Activated CD4-positive, alpha-beta memory T cell treated with anti-CD3 and anti-CD28 coated beads for 36 hours (primary cell): ENCODE measurements around the gene PDE4D. TPM values are rescaled to one million over a fixed set of nuclear protein-coding genes. Genes with fewer than 3 reads are reported as not detected.
"Not testable (repeated sequence)": the region's sequence is repeated elsewhere in the genome, so short reads cannot be mapped to it uniquely, and the experiment has no call there.

Experiments used
- CTCF ChIA-PET: fragments of 350-600 bp; sonication (Branson Sonifier 250); formaldehyde crosslinking; loops from one replicate; lab custom pipeline; 2021; ENCODE audit warnings: antibody characterized with exemption, inconsistent platforms; lab: Charles Lee
- POLR2A ChIA-PET: fragments of 350-600 bp; sonication (Branson Sonifier 250); formaldehyde crosslinking; loops from one replicate; lab custom pipeline; 2021; ENCODE audit warnings: antibody characterized with exemption; lab: Charles Lee
- DNase-seq: peaks from one replicate; pipeline ENCODE4 v3.0.0-alpha.2; 2020
- H3K27ac Mint-ChIP-seq: one replicate; pipeline ENCODE4 v1.8.0; 2021; ENCODE audit warnings: mixed read lengths
- H3K27me3 Mint-ChIP-seq: one replicate; pipeline ENCODE4 v1.8.0; 2021; ENCODE audit warnings: mixed read lengths
- H3K36me3 Mint-ChIP-seq: one replicate; pipeline ENCODE4 v1.8.0; 2021; ENCODE audit warnings: mixed read lengths
- H3K4me1 Mint-ChIP-seq: one replicate; pipeline ENCODE4 v1.8.0; 2021; ENCODE audit warnings: low read depth, mixed read lengths
- H3K4me3 Mint-ChIP-seq: one replicate; pipeline ENCODE4 v1.8.0; 2021; ENCODE audit warnings: mild to moderate bottlenecking, mixed read lengths
- H3K9me3 Mint-ChIP-seq: one replicate; pipeline ENCODE4 v1.8.0; 2021; ENCODE audit warnings: mixed read lengths
- intact Hi-C: fragments of 100-400 bp; cut with micrococcal nuclease; formaldehyde crosslinking; loops from one replicate; pipeline ENCODE4 v1.15.1; 2023
- total RNA-seq, 2 experiments: library from RNA; stranded (reverse); gene quantifications; one replicate each; pipeline ENCODE4 v1.2.3, GENCODE V29; 2021

The PDE4D gene
- total RNA-seq, 2 experiments from 2014 or later, result 49.3 to 50.8 TPM

DNA sequence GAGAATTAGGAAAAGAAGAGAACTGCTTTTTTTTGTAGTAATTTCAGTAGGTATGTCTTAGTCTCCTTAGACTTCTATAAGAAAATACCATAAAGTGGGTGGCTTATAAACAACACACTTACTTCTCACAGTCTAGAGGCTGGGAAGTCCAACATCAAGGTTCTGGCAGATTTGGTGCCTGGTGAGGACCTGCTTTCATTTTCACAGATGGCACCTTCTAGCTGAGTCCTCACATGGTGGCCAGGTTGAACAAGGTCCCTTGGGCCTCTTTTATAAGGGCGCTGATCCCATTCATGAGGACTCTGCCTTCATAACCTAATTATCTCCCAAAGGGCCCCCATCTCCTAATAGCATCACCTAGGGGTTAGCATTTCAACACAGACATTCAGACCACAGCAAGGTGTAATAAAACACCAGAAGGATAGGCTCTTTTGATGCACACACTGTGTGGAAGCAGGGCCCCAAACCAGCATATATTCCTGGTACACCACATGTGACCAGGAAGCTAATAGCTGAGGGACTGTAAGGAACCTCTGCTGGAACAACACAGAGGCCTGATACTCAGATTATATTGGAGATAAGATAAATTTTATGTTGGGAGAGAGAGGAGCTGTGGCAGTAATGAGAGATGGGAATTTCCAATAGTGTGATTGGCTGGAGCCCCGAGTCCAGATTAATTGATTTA is 925.8 kb downstream of the PDE4D start:
- ChIA-PET CTCF (interaction anchor here (1.5 to 2.0 kb wide), 2 partner anchors 17 to 81 kb away, joined by 3 to 10 read pairs; no protein-coding TSS in a partner anchor), POLR2A (no interaction called here)
- Mint-ChIP-seq H3K27me3 (no peaks in the 10 kb centered on the region), H3K4me1 (peaks cover 22% of the 10 kb centered on the region), H3K9me3 (no peaks in the 10 kb centered on the region), H3K4me3 (no peak overlapping the region), H3K27ac (no peak overlapping the region), H3K36me3 (peaks cover under 1% of the 10 kb centered on the region)
- intact Hi-C loops, result loop anchor here (2.0 to 5.0 kb wide), 3 partner anchors 40 to 77 kb away; no protein-coding TSS in a partner anchor
- no peak for DNase-seq

DNA sequence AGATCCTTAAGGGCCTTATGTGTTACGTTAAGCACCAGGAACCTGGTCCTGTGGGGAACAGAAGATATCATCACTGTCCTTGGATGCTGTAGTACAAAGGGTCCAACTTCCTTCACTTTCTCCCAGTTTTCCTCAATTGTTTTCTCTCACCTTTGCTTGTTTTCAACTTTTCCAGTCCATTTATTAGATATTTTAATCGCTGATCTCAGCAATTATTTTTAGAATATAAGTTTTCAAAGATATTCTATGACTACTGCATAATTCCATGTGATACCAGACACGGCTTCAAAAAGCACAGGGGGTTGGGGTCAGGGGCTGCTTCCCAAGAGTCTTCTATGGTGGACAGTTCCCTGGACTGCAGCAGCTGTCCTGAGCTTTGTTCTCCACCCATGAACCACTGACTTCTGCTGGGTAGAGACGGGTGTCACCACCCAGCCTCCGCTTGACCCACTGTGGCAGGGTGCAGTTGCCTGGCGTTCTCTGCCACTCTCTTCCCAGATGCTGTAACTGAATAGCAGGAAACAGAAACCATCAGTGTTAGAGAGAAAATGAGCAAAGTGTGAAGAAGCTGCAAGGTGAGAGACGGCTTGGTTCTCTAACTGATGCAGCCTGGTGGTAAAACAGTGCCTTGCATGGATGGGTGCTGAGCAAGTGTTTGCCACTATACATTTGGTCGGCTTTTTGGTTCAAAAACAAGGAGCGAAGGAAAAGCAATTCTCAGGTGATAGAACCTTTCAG is 927.7 kb downstream of the PDE4D start:
- Mint-ChIP-seq H3K4me1 (peaks cover 15% of the 10 kb centered on the region), H3K36me3 (no peaks in the 10 kb centered on the region), H3K9me3 (no peaks in the 10 kb centered on the region), H3K4me3 (no peak overlapping the region), H3K27me3 (no peaks in the 10 kb centered on the region), H3K27ac (no peak overlapping the region)
- DNase-seq, result no peak
- ChIA-PET CTCF (interaction anchor here (1.4 to 2.4 kb wide), 4 partner anchors 19 to 74 kb away, joined by 3 to 11 read pairs (median 3); no protein-coding TSS in a partner anchor), POLR2A (no interaction called here)
- intact Hi-C loops, result loop anchor here (5.0 kb wide), 1 partner anchor 39 kb away; no protein-coding TSS in a partner anchor

DNA sequence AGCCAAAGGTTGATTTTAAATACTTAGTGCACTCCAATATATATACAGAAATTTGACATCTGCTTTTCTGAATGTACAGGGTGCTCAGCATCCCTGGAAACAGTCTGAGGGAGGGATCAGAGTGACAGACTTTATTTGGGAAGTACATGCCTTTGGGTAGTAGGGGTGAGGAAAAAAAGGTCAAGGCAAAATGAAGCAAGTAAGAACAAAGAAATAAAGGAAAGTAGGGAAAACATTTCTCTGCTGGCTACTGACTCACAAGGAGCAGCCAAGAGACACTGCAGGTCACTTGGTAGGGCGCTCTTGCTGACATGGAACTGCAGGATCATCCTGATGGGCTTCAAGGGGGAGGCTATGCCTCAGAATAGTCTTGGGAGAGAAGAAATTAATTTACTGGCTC is 929.7 kb downstream of the PDE4D start:
- no peak overlapping the region for H3K27ac Mint-ChIP-seq
- H3K36me3 Mint-ChIP-seq, result no peaks in the 10 kb centered on the region
- no peaks in the 10 kb centered on the region for H3K9me3 Mint-ChIP-seq
- DNase-seq, result no peak
- no peaks in the 10 kb centered on the region for H3K27me3 Mint-ChIP-seq
- POLR2A ChIA-PET, result no interaction called here
- intact Hi-C loops, result no loop called here
- no peak overlapping the region for H3K4me3 Mint-ChIP-seq
- no peaks in the 10 kb centered on the region for H3K4me1 Mint-ChIP-seq
- CTCF ChIA-PET, result interaction anchor here (1.0 kb wide), 1 partner anchor 77 kb away, joined by 3 read pairs; no protein-coding TSS in a partner anchor

DNA sequence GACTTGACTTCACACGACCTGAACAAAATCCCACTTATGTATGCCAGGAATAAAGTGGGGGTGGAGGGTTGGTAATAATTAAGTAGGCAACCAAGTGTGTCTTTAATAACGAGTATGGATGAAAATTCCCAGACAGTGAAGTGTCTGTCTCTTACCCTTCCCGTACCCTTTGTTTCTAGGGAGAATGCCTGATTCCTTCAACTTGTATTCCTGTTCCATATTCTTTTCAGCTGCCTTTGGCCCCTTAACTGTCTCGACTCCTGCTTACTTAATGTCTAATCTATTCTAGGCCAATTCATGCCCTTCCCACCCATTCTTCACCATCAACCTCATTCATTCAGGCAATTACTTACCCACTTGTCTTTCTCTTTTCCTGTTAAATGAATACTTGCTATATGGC is 930.2 kb downstream of the PDE4D start:
- no peaks in the 10 kb centered on the region for H3K9me3 Mint-ChIP-seq
- no peak overlapping the region for H3K27ac Mint-ChIP-seq
- ChIA-PET POLR2A (no interaction called here), CTCF (interaction anchor here (1.0 kb wide), 1 partner anchor 77 kb away, joined by 3 read pairs; no protein-coding TSS in a partner anchor)
- no peaks in the 10 kb centered on the region for H3K4me1 Mint-ChIP-seq
- H3K36me3 Mint-ChIP-seq, result no peaks in the 10 kb centered on the region
- intact Hi-C loops, result no loop called here
- DNase-seq, result no peak
- H3K27me3 Mint-ChIP-seq, result no peaks in the 10 kb centered on the region
- no peak overlapping the region for H3K4me3 Mint-ChIP-seq

DNA sequence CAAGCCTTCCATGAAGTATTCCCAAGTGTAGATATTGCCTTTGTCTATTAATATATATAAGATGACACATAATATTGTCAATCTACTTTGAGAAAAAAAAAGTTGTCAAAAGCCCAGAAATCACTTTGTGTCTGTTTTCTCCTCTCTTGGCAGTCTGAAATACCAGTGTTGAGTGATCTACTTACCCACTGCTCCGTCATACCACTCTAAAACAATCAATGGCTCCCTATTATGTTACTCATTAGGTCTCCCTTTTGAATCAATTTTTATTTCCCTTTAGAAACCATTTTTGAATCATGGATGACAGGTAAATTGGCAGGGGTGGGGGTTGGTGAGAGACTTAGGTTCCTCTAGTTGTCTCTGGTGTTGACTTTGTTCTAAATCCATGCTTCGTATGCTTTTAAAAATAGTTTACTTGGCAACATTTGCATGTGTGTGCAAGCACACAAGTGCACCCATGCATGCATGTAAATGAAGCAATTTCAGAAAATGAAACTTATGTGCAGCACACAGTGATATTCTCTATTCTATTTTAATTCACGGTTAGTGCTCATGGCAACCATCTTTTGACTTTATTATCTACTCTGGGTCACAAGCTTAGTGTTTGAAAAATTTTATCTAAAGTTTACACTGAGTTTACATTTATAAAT is 931.8 kb downstream of the PDE4D start:
- Mint-ChIP-seq H3K27me3 (no peaks in the 10 kb centered on the region), H3K27ac (no peak overlapping the region), H3K36me3 (no peaks in the 10 kb centered on the region), H3K4me3 (no peak overlapping the region), H3K4me1 (no peaks in the 10 kb centered on the region), H3K9me3 (no peaks in the 10 kb centered on the region)
- CTCF ChIA-PET, result no interaction called here
- no peak for DNase-seq
- POLR2A ChIA-PET, result no interaction called here
- intact Hi-C loops, result no loop called here

DNA sequence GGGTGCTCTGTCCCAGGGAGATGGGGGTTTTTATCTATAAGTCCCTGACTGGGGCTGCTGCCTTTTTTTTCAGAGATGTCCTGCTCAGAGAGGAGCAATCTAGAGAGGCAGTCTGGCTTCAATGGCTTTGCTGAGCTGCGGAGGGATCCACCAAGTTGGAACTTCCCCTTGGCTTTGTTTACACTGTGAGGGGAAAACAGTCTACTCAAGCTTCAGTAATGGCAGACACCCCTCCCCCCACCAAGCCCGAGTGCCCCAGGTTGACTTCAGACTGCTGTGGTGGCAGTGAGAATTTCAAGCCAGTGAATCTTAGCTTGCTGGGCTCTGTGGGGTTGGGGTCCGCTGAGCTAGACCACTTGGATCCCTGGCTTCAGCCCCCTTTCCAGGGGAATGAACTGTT is 934.8 kb downstream of the PDE4D start:
- CTCF ChIA-PET, result no interaction called here
- Mint-ChIP-seq H3K36me3 (no peaks in the 10 kb centered on the region), H3K27ac (no peak overlapping the region), H3K4me3 (no peak overlapping the region), H3K27me3 (no peaks in the 10 kb centered on the region), H3K9me3 (no peaks in the 10 kb centered on the region), H3K4me1 (no peaks in the 10 kb centered on the region)
- intact Hi-C loops, result no loop called here
- POLR2A ChIA-PET, result no interaction called here
- DNase-seq, result no peak

DNA sequence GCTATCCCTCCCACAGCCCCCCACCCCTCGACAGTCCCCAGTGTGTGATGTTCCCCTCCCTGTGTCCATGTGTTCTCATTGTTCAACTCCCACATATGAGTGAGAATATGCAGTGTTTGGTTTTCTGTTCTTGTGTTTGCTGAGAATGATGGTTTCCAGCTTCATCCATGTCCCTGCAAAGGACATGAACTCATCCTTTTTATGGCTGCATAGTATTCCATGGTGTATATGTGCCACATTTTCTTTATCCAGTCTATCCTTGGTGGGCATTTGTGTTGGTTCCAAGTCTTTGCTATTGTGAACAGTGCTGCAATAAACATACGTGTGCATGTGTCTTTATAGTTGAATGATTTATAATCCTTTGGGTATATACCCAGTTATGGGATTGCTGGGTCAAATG is 940.3 kb downstream of the PDE4D start:
- DNase-seq, H3K36me3 Mint-ChIP-seq, H3K27me3 Mint-ChIP-seq, H3K4me1 Mint-ChIP-seq, intact Hi-C loops, H3K9me3 Mint-ChIP-seq, H3K4me3 Mint-ChIP-seq, POLR2A ChIA-PET, CTCF ChIA-PET, H3K27ac Mint-ChIP-seq: not testable (repeated sequence)

DNA sequence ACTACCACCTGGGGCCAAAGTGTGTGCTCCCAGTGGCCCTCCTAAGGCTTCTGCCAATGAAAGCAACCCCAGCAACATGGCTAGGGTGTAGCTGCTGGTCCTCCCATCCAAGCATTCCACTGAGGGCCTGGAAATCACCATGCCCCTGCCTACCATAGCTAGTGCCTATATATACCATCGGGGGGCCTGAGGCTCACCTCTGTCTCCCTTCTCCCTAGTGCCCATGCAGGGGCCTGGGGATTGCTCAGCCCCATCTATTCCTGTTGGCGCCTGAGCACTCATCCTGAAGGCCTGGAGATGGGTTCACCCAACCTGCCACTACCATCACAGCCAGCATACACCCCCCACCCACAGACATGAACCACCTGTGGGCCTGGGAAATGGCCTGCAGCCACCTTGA is 943.3 kb downstream of the PDE4D start:
- H3K27ac Mint-ChIP-seq, result no peak overlapping the region
- H3K36me3 Mint-ChIP-seq, result no peaks in the 10 kb centered on the region
- CTCF ChIA-PET, result no interaction called here
- H3K9me3 Mint-ChIP-seq, result no peaks in the 10 kb centered on the region
- intact Hi-C loops, result no loop called here
- POLR2A ChIA-PET, result no interaction called here
- H3K4me3 Mint-ChIP-seq, result no peak overlapping the region
- no peak for DNase-seq
- H3K4me1 Mint-ChIP-seq, result peaks cover 3% of the 10 kb centered on the region
- peaks cover 4% of the 10 kb centered on the region for H3K27me3 Mint-ChIP-seq

DNA sequence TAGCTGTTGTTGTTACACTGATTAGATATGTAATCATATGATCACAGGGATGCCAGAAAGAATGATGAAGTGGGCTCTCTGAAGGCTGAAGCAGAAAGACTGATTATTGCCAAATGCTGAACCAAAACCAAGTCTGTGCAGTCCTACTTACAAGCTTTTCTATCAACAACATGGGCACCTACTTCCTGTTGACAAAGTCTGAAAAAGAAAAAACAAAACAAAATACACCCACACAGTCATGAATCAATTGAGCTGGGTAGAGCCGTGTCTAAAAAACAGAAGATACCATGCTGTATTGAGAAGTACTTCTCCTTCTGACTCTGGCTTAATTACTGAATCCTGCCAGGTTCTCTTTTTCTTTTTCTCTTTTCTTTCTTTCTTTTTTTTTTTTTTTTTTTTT is 947.3 kb downstream of the PDE4D start:
- Mint-ChIP-seq H3K4me3 (no peak overlapping the region), H3K4me1 (peaks cover 3% of the 10 kb centered on the region), H3K9me3 (no peaks in the 10 kb centered on the region), H3K36me3 (no peaks in the 10 kb centered on the region), H3K27ac (no peak overlapping the region), H3K27me3 (peaks cover 2% of the 10 kb centered on the region)
- intact Hi-C loops, result no loop called here
- POLR2A ChIA-PET, result no interaction called here
- no peak for DNase-seq
- CTCF ChIA-PET, result interaction anchor here (1.1 to 1.4 kb wide), 2 partner anchors 52 to 434 kb away, joined by 3 to 4 read pairs; no protein-coding TSS in a partner anchor

DNA sequence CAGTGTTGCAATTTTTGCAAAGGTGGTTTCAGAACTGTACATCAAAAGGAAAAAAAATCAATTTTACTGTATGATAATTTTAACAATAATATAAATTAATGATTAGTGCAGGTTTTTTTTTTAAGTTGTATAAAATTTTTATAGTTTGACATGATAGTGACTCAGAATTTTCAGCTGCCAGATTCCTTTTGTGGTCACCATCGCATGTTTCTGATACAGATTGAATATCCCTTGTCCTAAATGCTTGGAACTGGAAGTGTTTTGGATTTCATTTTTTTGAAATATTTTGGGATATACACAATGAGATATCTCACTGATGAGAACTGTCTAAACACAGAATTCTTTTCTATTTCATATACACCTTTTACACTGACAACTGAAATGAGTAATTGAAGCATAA is 949.3 kb downstream of the PDE4D start:
- peaks cover 3% of the 10 kb centered on the region for H3K4me1 Mint-ChIP-seq
- no peaks in the 10 kb centered on the region for H3K36me3 Mint-ChIP-seq
- DNase-seq, result no peak
- ChIA-PET POLR2A (no interaction called here), CTCF (no interaction called here)
- intact Hi-C loops, result no loop called here
- H3K9me3 Mint-ChIP-seq, result no peaks in the 10 kb centered on the region
- H3K27ac Mint-ChIP-seq, result no peak overlapping the region
- H3K27me3 Mint-ChIP-seq, result peaks cover 7% of the 10 kb centered on the region
- H3K4me3 Mint-ChIP-seq, result no peak overlapping the region

DNA sequence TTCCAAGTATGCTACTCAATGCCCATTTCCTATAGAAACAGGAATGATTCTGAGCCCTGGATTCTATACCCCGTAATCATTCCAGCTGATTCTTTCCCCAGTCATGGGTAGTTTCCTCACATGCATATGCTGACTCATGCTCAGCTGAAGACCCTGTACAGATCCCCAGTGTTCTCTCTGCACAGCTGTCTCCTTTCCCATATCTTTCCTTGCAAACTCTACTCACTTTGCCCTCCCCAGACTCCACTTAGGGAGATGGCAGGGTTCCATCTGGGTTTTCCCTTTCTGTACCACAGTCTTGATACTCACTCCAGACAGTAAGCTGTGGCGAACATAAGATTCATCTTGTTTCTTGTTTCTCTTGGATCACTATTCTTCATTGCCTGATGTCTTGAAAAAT is 953.1 kb downstream of the PDE4D start:
- Mint-ChIP-seq H3K27ac (no peak overlapping the region), H3K36me3 (no peaks in the 10 kb centered on the region), H3K4me1 (peaks cover 9% of the 10 kb centered on the region), H3K9me3 (no peaks in the 10 kb centered on the region), H3K27me3 (peaks cover 5% of the 10 kb centered on the region), H3K4me3 (no peak overlapping the region)
- DNase-seq, result no peak
- intact Hi-C loops, result no loop called here
- ChIA-PET CTCF (interaction anchor here (1.6 kb wide), 1 partner anchor 53 kb away, joined by 3 read pairs; no protein-coding TSS in a partner anchor), POLR2A (no interaction called here)

DNA sequence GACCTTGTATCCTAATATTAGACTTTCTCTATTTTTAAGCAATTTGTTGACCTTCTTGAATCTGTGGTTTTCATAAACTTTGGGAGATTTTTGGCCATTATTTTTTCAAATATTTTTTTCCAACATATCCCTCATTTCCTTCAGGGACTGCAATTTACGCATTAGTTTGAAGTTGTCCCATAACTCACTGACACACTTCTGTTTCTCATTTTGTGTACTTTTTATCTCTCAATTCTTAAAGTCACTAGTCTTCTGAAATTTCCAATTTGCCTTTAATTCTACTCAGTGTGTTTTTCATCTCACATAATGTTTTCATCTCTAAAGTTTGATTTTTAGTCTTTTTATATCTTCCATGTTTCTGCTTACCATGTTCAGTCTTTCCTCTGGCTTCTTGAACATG is 953.9 kb downstream of the PDE4D start:
- H3K4me3 Mint-ChIP-seq, result no peak overlapping the region
- no peaks in the 10 kb centered on the region for H3K9me3 Mint-ChIP-seq
- no peak for DNase-seq
- peaks cover 5% of the 10 kb centered on the region for H3K27me3 Mint-ChIP-seq
- H3K27ac Mint-ChIP-seq, result no peak overlapping the region
- POLR2A ChIA-PET, result no interaction called here
- H3K4me1 Mint-ChIP-seq, result peaks cover 15% of the 10 kb centered on the region
- no peaks in the 10 kb centered on the region for H3K36me3 Mint-ChIP-seq
- CTCF ChIA-PET, result no interaction called here
- intact Hi-C loops, result no loop called here
